GM18507 (cell line): Measurements from ENCODE around the gene STRBP.
"Not testable (repeated sequence)": the region's sequence is repeated elsewhere in the genome, so short reads cannot be mapped to it uniquely, and the experiment has no call there.

Experiments used
- DNase-seq: peaks from one replicate; pipeline ENCODE4 v3.0.0; 2011; ENCODE audit warnings: low read depth; ENCODE audit not compliant: insufficient read length; ENCODE audit errors: extremely low spot score
- FAIRE-seq: peaks from 2 replicates; lab custom pipeline; 2011; peaks lifted over from hg19 to GRCh38; lab: Jason Lieb, UNC

STRBP gene

DNA sequence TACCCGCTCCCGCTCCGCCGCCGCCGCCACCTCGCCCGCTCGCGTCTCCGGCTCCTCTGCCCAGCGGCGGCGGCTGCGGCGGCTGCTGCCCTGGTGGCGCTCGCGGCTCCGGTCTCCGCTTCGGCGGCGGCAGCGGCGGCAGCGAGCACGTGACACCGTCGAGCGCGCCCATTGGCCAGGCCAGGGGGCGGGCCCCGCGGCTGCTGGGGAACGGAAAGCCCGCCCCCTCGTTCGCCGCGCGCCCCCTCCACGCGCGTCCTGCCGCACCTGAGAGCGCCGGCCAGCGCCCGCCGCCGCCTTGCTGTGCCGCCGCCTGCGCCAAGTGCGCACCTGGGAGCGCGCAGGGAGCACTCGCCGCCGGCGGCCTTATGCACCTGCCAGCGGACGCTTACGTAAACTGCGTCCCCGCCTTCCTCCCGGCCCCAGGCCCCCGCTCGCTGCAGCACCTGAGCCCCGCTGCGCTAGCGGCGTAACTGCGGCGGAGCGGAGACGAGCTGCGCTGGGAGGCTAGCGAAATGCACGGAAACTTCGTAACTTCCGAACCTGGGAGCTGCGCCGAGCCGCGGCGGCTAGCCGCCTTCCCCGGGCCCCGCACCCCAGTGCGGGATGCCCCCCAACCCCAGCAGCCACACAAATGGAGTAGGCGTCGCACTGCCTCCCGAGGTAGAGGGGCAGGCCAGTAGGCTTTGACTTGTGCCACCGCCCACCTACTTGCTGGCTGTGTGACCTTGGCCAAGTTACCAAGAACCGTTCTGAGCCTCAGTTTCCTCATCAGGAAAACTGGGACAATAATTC is at the start of gene STRBP:
TSS of gene STRBP (minus strand) at position 122 of the 795 bp plus-strand sequence. CDS start 84,452 bp downstream, outside the sequence.
- peak; percentile 89 for FAIRE-seq

DNA sequence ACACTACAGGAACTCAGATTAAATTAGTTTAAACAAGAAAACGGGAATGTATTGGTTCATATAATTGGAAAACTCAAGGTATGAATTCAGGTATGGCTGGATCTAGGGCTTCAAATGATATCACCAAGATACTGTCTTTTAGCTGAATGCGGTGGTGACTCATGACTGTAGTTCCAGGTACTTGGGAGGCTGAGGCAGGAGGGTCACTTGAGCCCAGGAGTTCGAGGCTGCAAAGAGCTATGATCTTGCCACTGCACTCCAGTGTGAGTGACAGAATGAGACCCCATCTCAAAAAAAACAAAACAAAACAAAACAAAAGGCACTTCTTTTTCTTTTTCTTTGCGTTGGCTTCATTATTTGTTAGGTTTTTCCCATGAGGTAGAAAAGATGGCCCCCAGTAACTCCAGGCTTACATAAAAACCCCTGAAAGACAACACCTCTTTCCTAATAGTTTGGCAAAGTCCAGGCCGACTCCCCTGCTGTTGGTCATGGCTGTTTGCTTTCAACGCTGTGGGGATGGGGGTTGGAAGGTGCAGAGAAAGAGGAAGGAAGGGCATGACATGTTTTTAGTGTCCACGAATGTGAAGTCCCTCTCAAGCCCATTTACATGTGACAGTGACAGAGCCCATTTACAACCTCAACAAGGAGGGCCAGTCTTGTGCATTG is 47.8 kb upstream of the STRBP start:
- FAIRE-seq, result no peak
- no peak for DNase-seq

More for the DNA sequence above, at the start of gene STRBP:
- DNase-seq, result peak; percentile 96

DNA sequence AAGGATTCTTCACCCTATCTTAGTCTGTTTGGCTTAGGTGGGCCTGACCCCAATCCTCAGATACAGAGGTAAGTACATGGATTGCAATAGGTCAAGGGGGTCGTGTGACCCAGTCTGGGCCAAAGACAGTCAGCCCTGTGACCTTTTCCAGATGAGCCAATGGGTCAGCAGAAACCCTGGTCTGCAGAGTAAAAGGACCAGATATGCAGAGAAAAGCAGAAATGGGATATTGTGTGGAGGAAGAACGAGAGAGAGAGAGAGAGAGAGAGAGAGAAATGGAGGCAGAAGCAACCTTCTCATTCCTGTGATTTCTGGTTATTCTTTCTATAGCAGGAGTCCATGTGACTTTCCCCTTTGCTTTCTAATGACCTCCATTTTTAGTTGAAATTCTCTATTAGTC is 47.2 kb upstream of the STRBP start:
- no peak for DNase-seq
- no peak for FAIRE-seq

DNA sequence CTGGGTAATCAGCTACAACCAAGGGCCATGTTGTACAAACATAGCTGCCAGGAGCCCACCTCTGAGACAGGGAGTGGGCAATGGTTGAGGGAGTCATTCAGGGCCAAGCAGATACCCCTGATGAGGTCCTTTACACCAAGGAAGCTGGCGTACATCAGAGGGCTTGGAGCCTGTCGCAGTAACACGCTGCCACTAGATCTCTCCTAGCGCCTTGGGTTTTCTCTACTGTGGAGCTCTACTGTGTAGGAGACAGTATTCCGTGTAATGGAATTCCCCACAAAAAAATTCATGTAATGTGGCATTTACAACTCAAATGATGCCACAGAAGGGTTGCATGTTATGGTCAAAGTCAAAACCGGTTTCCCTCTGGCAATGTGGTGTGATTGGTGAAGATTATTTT is 46.2 kb upstream of the STRBP start:
- no peak for FAIRE-seq
- no peak for DNase-seq

DNA sequence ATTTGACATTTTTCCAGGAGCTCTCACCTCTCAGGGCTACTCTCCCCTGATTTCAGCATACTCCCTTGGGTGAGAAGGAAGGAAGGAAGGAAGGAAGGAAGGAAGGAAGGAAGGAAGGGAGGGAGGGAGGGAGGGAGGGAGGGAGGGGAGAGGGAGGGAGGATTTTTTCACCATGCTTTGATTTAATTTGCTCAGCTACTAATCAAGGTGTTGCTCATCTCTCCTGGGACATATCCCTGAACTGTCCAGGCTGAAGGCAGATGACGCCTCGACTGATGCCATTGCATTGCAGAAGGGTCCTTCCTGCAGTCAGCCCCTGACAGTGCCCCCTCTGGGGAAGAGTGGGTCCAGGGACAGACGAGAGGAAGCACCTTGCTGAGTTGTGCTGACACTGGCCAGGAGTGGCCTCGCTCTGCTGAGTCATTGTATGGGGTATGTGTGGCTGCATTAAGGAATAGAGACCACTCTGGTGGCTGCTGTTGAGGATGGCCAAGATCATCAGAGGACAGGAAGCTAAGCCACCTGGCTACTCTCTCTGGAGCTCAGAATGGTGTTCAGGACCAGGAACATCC is 44.0 kb upstream of the STRBP start:
- DNase-seq (no peak), FAIRE-seq (no peak)

DNA sequence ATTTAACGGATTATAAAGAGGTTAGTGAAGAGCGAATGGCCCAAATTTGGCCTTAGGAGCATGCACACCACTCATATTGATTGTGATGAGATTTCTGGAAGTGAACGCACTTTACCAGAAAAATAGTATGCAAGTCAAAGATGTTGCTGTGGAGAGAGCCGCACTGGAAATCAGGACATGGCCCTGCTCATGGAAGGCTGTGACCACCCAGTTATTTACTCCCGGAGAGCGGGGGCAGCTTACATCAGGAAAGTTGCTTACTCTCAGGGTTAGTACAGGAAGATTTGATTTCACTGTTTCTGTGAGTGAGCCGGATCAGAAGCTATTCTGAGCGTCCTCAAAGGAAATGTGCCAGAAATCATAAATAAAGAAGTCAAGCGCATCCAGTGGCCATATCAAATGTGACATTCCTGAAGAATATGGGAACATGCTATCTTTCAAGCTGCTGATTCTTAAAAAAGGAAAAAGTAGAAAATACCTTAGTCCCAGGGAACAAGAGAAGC is 42.9 kb upstream of the STRBP start:
- no peak for DNase-seq
- no peak for FAIRE-seq

DNA sequence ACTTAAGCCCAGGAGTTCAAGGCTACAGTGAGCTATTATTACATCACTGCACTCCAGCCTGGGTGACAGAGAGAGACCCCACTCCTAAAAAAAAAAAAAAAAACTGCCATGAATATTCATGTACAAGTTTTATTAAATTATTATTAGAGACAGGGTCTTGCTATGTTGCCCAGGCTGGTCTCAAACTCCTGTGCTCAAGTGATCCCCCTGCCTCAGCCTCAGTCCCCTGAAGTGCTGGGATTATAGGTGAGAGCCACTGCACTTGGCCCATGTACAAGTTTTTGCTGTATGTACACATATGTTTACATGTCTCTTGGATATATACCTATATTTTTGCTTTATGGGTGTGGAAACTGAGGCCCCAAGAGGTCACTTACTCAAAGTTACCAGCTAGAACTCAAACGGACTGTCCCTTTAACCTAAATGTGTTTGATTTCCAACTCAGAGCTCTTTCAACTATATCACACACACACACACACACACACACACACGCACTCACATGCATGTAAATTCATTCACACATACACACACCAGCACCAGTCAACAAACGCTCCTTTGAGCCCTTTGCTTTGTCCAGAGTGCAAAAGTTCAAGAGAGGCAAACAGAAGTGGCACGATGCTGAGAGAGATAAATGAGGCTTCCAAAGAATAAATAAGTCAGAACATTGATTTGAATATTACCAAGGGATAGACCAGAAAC is 42.3 kb upstream of the STRBP start:
- no peak for DNase-seq
- FAIRE-seq, result no peak

DNA sequence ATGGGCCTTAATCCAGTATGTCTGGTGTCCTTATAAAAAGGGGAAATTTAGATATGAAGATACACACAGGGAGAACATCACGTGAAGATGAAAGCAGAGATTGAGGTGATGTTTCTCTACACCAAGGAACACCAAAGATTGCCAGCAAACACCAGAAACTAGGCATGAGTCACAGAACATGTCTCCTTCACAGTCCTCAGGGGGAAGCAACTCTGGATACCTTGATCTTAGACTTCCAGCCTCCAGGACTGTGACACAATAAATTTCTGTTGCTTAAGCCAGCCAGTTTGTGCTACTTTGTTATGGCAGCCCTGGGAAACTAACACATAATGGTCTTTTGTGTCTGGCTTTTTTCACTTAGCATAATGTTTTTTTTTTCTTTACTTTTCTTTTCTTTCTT is 41.2 kb upstream of the STRBP start:
- FAIRE-seq, result no peak
- DNase-seq, result no peak

DNA sequence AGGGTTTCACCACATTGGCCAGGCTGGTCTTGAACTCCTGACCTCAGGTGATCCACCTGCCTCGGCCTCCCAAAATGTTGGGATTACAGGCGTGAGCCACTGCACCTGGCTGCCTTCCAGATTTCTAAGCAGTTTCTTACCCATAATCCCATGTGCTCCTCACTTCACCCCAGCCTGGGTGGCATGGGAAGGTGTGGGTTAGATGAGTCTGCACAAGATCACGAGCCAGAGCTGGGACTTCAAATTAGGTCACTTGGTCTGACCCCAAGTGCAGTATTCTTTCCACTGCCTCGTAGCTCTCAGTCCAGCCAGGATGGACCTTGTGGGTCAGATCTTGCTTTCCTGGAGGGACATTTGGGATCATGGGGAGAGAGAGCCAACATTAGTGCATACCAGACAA is 37.5 kb upstream of the STRBP start:
- DNase-seq (no peak), FAIRE-seq (no peak)

DNA sequence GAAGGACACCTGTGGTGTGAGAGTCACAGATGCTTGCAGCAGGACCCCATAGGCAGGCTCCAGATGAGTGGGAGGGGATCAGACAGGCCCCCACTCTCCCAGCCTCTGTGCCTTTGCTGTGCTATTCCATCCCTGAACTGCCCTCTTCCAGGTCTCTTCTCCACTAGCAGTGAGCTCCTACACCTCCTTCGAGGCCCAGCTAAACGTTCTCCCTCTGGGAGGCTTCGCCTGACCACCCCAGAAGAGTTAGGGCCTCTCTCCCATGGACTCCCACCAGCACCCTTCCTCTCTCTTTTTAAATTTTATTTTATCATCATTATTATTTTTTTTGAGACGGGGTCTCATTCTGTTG is 35.9 kb upstream of the STRBP start:
- DNase-seq, result no peak
- no peak for FAIRE-seq

DNA sequence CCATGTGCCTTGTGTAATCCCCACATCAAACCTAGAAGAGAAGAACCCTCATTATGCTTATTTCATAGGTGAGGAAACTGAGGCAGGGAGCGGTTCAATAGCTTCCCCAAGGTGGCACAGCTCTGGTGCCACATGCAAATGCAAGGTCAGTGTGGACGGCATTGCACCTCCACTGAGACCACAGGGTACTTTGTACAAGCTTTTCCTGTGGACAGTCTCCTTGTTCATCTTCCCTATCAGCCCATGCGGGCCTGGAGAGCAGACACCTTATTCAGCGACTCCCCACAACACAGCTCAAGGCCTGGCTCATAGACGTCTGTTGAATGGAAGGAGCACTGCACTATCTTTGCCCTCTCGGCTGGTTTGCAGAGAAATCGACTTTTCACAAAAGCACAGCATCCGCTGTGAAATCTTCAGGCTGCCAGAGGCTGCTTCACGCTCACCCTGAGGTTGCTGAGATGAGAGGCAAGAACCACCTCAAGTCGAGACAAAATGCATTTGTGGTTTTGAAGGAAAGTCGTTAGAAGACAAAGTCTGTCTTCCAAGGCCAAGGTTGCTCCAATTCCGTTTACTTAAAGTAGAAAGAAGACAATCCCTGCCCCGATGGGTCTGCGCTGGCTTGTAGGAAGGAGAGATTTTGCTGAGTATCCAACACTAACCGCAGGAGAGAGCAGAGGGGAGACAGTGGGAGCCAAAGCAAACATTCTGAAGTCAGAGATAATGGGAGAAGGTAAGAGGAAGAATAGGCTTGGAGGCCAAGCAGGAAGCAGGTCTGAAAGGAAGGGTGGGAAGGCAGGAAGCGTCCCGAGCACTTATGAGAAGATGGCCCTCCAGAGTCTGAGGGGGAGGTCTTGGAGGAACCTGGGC is 34.2 kb upstream of the STRBP start:
- no peak for FAIRE-seq

DNA sequence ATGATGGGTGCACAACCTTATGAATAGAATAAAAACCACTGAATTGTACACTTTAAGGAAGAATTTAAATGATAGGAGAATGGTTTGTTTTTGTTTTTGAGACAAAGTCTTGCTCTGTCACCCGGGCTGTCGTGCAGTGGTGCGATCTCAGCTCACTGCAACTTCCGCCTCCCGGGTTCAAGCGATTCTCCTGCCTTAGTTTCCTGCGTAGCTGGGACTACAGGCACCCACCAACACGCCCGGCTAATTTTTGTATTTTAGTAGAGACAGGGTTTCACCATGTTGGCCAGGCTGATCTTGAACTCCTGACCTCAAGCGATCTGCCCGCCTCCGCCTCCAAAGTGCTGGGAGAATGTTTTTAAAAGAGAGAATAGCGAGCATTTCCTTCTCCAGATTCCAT is 33.5 kb upstream of the STRBP start:
- FAIRE-seq, DNase-seq: not testable (repeated sequence)

More for the DNA sequence above, 34.2 kb upstream of the STRBP start:
- DNase-seq, result no peak

DNA sequence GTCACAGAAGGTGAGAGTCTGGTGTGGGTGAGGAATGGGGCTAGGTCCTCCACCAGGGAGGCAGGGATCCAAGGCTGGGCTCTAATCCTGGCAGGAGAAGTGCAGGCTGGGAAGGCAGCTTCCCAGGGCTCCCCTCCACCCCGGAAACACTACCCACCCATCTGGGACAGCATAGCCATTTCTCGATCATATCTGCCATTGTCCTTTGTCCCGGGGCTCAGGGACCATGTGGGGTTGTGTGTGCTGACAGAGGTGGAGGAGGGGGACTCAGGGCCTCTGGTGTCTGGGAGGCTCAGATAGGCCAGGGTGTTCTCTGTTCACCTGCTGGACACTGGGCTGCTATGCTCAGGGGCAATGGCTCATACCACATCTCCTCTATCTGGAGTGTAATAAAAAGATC is 32.2 kb upstream of the STRBP start:
- FAIRE-seq, result no peak

DNA sequence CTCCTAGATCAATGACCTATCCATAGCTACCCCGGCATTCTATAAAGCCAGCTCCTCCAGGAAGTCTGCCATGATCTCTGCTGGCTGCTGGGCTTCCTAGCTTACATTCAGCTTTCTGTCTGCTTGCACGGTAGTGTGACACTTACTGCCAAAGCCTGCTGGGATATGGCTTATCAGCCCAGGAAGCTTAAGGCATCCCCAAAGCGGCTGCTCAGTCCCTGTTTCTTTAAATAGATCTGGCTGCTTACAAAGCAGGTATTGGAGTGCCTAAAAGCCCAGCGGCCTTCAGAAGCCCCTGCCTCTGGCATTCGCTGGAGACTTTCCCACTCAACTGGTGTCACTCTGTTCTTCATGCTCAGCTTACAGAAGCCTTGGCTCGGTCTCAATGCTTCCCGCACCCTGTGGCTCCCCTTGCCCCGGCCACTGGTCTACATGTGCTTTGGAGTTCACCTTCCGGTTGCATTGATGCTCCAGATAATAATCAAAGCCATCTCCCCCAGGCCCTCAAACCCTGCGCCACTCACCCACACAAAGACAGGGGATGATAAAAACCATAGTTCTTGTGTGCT is 31.3 kb upstream of the STRBP start:
- no peak for FAIRE-seq
- DNase-seq, result no peak

More for the DNA sequence above, 32.2 kb upstream of the STRBP start:
- DNase-seq, result no peak

DNA sequence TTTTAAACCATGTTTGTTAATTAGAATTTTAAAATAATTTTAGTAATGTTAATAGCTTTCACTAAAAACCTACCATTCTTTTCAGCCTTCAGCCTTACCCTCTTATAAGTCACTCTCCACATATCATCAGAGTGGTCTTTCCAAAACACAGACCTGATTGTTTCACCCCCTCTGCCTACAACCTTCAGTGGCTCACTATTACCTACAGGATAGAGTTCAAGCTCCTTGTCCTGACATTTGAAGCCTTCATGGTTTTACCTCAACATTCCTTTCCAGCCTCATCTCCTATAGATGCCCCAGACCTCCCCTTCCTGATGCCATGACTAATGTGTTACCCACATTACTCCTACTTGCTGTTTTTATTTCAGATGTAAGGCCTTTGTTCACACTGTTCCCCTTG is 27.8 kb upstream of the STRBP start:
- no peak for FAIRE-seq
- DNase-seq, result no peak

DNA sequence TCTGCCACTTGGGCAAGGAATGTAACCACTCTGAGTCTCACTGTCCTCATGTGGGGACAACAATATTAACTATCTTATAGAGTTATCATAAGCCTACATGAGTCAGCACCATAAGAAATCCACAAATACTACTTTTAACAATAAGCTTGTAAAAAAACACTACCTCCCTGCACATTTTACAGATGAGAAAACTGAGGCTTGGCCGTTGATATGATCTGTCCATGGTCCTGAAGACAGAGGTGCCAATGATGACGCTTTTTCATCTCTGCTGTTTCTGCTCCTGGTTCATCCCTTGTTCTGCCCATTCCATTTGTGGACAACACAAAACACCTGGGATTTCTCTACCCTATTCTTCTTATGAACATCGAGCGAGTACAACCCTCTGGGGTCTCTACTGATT is 23.4 kb upstream of the STRBP start:
- DNase-seq (no peak), FAIRE-seq (no peak)

DNA sequence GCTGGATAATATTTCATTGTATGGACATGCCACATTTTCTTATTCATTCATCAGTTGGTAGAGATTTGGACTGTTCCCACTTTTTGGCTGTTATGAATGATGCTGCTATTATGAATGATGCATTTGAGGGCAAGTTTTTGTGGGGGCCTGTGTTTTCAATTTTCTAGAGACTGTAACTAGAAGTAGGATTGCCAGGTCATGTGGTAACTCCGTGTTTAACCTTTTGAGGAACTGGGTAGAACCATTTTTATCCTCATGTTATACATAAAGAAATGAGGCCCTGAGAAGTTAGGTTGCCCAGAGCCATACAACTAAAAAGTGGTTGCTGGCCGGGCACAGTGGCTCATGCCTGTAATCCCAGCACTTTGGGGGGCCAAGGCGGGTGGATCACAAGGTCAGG is 22.4 kb upstream of the STRBP start:
- FAIRE-seq, result no peak
- DNase-seq, result no peak

DNA sequence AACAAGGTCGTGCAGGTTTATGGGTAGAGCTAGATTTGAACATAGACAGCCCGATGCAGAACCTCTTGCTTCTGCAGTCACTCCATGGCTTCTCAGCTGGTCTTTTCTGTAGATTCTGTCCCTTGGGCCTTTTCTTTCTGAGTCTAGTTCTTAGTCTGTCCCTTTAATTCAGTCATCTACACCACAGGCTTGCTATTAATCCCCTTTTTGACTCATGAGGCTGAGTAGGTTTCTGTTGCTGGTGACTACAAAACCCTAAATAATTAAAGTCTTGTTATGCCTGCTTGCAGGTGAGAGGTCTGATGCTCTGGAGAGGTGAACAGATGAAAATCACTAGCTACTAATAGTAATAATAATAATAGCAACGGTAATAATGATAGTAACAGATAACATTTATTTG is 19.3 kb upstream of the STRBP start:
- FAIRE-seq (no peak), DNase-seq (no peak)

DNA sequence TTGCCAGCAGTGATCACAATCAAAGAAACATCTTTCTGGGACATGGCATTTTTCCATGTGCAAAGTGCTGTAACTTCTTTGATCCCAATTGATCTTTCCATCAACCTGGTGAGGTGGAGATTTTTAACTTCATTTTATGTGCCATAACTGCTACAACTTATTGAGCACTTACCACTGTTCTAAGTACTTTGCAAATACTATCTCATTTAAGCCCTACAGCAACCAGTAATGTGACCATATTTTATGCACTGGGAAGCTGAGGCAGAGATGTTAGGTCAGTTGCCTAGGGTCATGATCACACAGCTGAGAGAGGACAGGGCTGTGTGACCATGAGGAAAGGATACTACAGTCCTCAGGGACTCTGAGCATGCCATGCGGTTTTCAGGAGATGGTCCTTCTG is 17.9 kb upstream of the STRBP start:
- FAIRE-seq, result no peak
- DNase-seq, result no peak
